ENCODE data around the gene PRUNE2. TPM values are rescaled to one million over a fixed set of nuclear protein-coding genes. Genes with fewer than 3 reads are reported as not detected.

PRUNE2 gene
- total and polyA plus RNA-seq, 2 of the 8 experiments (the other 6 are each of a cell fraction or from before 2014, with no cell fraction given): 5.5 to 13.3 TPM

DNA sequence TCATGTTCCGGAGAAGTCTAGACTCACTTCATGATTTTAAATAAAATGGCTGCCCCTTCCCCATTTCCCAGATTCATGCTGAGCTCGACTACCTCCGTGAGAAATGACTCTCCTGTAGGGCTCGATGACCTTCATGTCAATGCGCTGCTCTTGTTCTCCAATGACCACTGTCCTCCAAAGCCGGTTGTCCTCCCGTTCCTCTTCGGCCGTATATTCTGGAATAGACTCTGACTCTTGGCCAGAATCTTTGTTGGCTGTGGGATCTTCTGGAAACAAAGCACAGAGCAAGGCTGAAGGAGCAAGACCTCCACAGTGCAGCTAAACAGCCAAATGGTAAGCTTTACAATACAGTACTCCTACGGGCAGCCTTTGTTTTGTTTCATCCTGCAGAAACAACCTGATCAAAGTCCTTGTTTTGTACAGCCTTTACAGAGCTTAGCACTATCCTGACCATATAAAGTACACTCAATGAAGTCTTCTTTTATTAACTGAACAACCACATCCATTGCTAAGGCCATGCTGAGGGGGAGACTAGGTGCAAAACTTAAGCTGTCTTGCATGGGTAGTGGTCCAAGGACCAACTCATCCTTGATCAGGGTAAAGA is 261.2 kb downstream of the PRUNE2 start:
- Histone ChIP-seq H2BK5ac (ENCODE audit: low read depth, low read length) (no peak overlapping the region), H3K14ac (ENCODE audit: insufficient read length) (no peak overlapping the region), H4K91ac (replicated peaks; ENCODE audit: insufficient read length, low read length) (no peak overlapping the region), H2AK5ac (ENCODE audit: low read depth, low read length) (no peak overlapping the region), H3K27ac (ENCODE audit: low read depth, low read length) (no peak overlapping the region), H3K18ac (ENCODE audit: extremely low read depth, low read length) (no peak overlapping the region), H2BK20ac (ENCODE audit: low read length) (no peak overlapping the region), H3K4me2 (ENCODE audit: insufficient read depth in 1 of 2, low read depth in 2 of 2, low read length in 2 of 2) (no peak overlapping the region), H3K9me3 (ENCODE audit: insufficient read depth in 2 of 2, low read depth in 1 of 2, low read length in 1 of 2) (no peaks in the 10 kb centered on the region), H3K23me2 (ENCODE audit: low read depth, low read length) (no peaks in the 10 kb centered on the region), H3K4me3 (ENCODE audit: extremely low read depth in 1 of 4, insufficient read depth in 2 of 4, low read depth in 3 of 4, low read length in 4 of 4) (no peak overlapping the region), H2BK120ac (replicated peaks; ENCODE audit: low read depth, low read length) (no peak overlapping the region), H3K79me1 (ENCODE audit: low read depth, low read length) (no peaks in the 10 kb centered on the region), H3K79me2 (ENCODE audit: control insufficient read depth in 1 of 2, insufficient read depth in 2 of 2, low read length in 2 of 2) (no peaks in the 10 kb centered on the region), H4K20me1 (replicated peaks in 1 of 2; ENCODE audit: control insufficient read depth in 1 of 2, insufficient read depth in 2 of 2, low read length in 2 of 2) (no peaks in the 10 kb centered on the region), H3K56ac (replicated peaks; ENCODE audit: insufficient read length, low read depth, low read length) (no peak overlapping the region), H3K36me3 (ENCODE audit: control insufficient read depth in 2 of 4, insufficient read depth in 4 of 4, low read length in 3 of 4) (no peaks in the 10 kb centered on the region), H3K4ac (replicated peaks; ENCODE audit: insufficient read length, low read depth, low read length) (no peak overlapping the region), H2BK12ac (ENCODE audit: low read depth, low read length) (no peak overlapping the region), H3K4me1 (replicated peaks in 1 of 4; ENCODE audit: control insufficient read depth in 3 of 4, insufficient read depth in 4 of 4, low read length in 3 of 4) (peaks cover 8 to 10% (median 8%) of the 10 kb centered on the region in 4 experiments), H2BK15ac (ENCODE audit: low read length) (no peak overlapping the region), H3K27me3 (replicated peaks in 1 of 4; ENCODE audit: control insufficient read depth in 3 of 4, extremely low read depth in 1 of 4, insufficient read depth in 3 of 4, low read length in 3 of 4) (no peaks in the 10 kb centered on the region), H3K23ac (ENCODE audit: insufficient read length) (no peak overlapping the region), H2AFZ (ENCODE audit: low read length) (no peak overlapping the region), H4K5ac (ENCODE audit: insufficient read length, low read depth, low read length) (no peak overlapping the region), H4K8ac (ENCODE audit: extremely low read depth, insufficient read depth, low read length) (no peak overlapping the region), H3K9ac (replicated peaks in 1 of 4; ENCODE audit: extremely low read depth in 1 of 4, low read depth in 3 of 4, low read length in 3 of 4) (no peak overlapping the region)
- no peak for TF ChIP-seq EP300 (IDR thresholded peaks at IDR 0.05; ENCODE audit: borderline replicate concordance in 1 of 2, low read depth in 2 of 2, low read length in 2 of 2)
- TF ChIP-seq JUN (IDR thresholded peaks at IDR 0.05; ENCODE audit: low read depth, low read length): no peak
- no peak for TF ChIP-seq RNF2 (IDR thresholded peaks at IDR 0.05; ENCODE audit: borderline replicate concordance, low read depth, low read length, missing control alignments, poor library complexity, severe bottlenecking)
- no peak for TF ChIP-seq E2F6 (IDR thresholded peaks at IDR 0.05)
- TF ChIP-seq JUND (IDR thresholded peaks at IDR 0.05; ENCODE audit: low read length): no peak
- TF ChIP-seq SP4 (IDR thresholded peaks at IDR 0.05; ENCODE audit: low read length): no peak
- no peak for TF ChIP-seq TCF12 (IDR thresholded peaks at IDR 0.05; ENCODE audit: low read depth, low read length)
- TF ChIP-seq TBP (IDR thresholded peaks at IDR 0.05; ENCODE audit: low read depth, low read length): no peak
- TF ChIP-seq KDM5A (IDR thresholded peaks at IDR 0.05; ENCODE audit: low read length): no peak
- POLR2A ChIA-PET (ENCODE audit: partially characterized antibody): no interaction called here
- CTCF ChIA-PET (ENCODE audit: partially characterized antibody): interaction anchor here (0.7 to 1.7 kb wide), 3 partner anchors 14 to 342 kb away, joined by 3 read pairs; no protein-coding TSS in a partner anchor
- FAIRE-seq (no peak), DNase-seq (ENCODE audit: low read depth in 1 of 2, low spot score in 2 of 2) (no peak)
- WGBS, 2 experiments (ENCODE audit: extremely low coverage in 1 of 2, insufficient coverage in 1 of 2, insufficient read length in 1 of 2, insufficient replicate concordance in 2 of 2, low coverage in 1 of 2, low lambda C conversion rate in 2 of 2, missing lambda C conversion rate in 1 of 2): 94% methylated on average over 10 of the region's 10 CpGs; no CpG with 5 or more reads in 1 of the 2 experiments

All from H1 (cell line).